Effector memory CD4-positive, alpha-beta T cell (primary cell): ENCODE results near the gene METAP1D.

ENCODE experiments used
- DNase-seq, 3 donors: peaks; one replicate each; pipeline ENCODE4 v3.0.0-alpha.2; 2020
- H3K27ac ChIP-seq: 2 replicates; pipeline ENCODE4 v1.7.0; 2013; ENCODE audit warnings: mild to moderate bottlenecking, low read length, moderate library complexity; ENCODE audit not compliant: insufficient read depth, poor library complexity, severe bottlenecking
- H3K27me3 ChIP-seq: replicated peaks from 2 replicates; pipeline ENCODE4 v1.7.0; 2013; ENCODE audit warnings: mild to moderate bottlenecking, low read length; ENCODE audit not compliant: insufficient read depth, control insufficient read depth, poor library complexity, severe bottlenecking
- H3K36me3 ChIP-seq: 2 replicates; pipeline ENCODE4 v1.7.0; 2013; ENCODE audit warnings: mild to moderate bottlenecking, low read length, moderate library complexity; ENCODE audit not compliant: control insufficient read depth, insufficient read depth
- H3K4me1 ChIP-seq: 2 replicates; pipeline ENCODE4 v1.7.0; 2013; ENCODE audit warnings: low read length, mild to moderate bottlenecking; ENCODE audit not compliant: control insufficient read depth, insufficient read depth, poor library complexity, severe bottlenecking
- H3K4me3 ChIP-seq: 2 replicates; pipeline ENCODE4 v1.7.0; 2013; ENCODE audit warnings: low read length, low read depth, mild to moderate bottlenecking; ENCODE audit not compliant: insufficient read depth, poor library complexity, severe bottlenecking
- H3K9me3 ChIP-seq: 2 replicates; pipeline ENCODE4 v1.7.0; 2013; ENCODE audit warnings: mild to moderate bottlenecking, low read length, moderate library complexity; ENCODE audit not compliant: control insufficient read depth

The METAP1D gene

DNA sequence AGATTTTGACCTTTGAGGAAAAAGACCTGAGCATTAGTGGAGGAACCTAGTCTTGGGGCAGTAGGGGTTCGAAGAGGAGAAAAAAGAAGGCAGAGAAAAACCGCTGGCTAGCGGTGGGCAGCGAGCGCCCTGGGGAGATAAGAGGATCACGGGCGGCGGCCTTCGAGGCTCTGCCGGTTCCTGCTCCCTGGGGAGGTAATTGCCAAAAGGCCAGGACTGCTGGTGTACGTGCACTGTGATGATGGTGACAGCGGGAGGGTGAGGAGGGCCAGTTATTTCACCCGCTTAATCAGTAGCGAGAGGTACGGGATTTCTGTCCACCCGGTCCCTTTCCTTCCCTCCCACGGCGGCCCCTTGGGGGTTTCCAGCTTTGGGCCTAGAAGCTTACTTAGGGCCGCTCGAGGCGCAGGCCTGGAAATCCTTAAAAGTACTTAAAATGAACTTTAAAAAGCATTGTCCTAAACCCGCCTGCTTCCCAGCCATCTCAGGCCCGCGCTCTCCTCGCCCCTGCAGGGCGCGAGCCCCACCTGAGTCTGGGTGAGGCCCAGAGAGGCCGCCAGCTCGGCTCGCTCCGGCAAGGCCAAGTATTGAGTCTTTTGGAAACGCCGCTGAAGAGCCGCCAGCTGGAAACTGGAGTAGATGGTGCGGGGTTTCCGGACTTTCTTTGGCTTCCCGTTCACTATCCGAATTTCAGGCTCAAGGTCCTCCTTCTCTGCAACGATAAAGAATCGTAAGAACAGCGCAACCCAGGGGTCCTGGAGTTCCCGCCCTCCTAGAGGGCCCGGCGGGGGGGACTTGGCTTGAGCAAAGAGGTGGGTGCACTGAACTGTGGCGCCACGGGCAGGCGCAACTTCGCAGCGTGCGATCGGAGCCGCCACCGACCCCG, 101.4 kb downstream of the METAP1D start:
- peak overlapping the region; percentile 48 for H3K4me3 ChIP-seq
- H3K27ac ChIP-seq: no peak overlapping the region
- H3K9me3 ChIP-seq: no peaks in the 10 kb centered on the region
- no peaks in the 10 kb centered on the region for H3K36me3 ChIP-seq
- peaks cover 97% of the 10 kb centered on the region for H3K27me3 ChIP-seq
- peaks cover 75% of the 10 kb centered on the region for H3K4me1 ChIP-seq
- DNase-seq: no peak

- Histone ChIP-seq H3K4me3 (peak overlapping the region; percentile 48), H3K9me3 (no peaks in the 10 kb centered on the region), H3K36me3 (no peaks in the 10 kb centered on the region), H3K27me3 (peaks cover 97% of the 10 kb centered on the region), H3K4me1 (peaks cover 73% of the 10 kb centered on the region), H3K27ac (no peak overlapping the region)
- no peak for DNase-seq
These were observed 102.2 kb downstream of the METAP1D start for GRCh38 chr2:172101821-172102390.

DNA sequence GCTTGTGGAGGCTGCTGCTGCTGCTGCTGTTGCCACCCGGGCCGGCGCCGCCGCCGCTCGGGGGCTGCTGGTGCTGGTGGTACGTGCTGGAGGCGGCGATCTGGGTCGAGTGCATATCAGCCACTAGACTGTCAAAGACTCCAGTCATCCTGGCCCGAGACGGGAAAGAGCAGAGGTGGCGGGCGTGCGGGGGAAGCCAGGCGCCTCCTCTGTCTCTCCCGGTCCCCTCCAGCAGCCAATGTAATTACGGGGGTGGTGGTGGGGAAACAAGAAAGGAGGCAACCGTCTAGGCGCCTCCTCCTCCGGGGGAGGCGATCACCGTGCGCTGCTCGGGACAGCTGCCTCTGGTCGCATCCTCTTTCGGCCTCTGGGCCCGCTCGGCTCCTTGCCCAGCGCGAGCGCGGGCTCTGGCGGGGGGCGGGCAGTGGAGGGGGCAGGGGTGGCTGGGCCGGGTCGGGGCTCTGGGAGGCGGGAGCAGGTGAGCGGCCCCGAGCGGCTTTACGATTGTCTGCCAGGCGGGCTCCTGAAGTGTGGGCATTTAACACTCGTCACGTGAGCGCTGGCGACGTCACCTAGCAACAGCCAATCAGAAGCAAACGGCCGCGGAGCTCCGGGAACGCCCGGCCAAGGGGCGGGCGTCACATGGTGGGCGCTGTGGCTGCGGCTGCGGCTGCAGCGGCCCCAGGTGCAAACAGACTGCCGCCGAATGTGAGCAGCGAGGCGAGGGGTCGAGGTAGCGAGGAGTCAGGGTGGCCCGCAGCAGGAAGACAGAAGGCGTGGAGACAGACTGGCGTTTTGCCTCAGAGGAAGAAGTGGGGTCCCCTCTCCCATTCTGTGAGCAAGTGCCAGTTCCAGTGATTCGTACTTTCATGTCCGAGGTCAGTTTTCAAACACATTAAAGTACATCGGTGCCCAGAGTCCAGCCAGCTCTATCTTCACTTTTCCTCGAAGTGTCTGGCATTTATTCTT, 102.9 kb downstream of the METAP1D start, which contains the start of gene DLX2:
Gene DLX2 (minus strand): TSS at position 510 of the 969 bp plus-strand sequence. CDS start 362 bp downstream, at position 148.
- Histone ChIP-seq H3K27me3 (peaks cover 96% of the 10 kb centered on the region), H3K36me3 (no peaks in the 10 kb centered on the region), H3K4me1 (peaks cover 68% of the 10 kb centered on the region), H3K4me3 (peak within 1 kb of the TSS; percentile 48), H3K27ac (no peak within 1 kb of the TSS), H3K9me3 (no peaks in the 10 kb centered on the region)
- DNase-seq: peak; percentile 45 to 60 (median 58)

- peaks cover 69% of the 10 kb centered on the region for H3K4me1 ChIP-seq
These were observed 103.9 kb downstream of the METAP1D start for GRCh38 chr2:172103471-172104272.

DNA sequence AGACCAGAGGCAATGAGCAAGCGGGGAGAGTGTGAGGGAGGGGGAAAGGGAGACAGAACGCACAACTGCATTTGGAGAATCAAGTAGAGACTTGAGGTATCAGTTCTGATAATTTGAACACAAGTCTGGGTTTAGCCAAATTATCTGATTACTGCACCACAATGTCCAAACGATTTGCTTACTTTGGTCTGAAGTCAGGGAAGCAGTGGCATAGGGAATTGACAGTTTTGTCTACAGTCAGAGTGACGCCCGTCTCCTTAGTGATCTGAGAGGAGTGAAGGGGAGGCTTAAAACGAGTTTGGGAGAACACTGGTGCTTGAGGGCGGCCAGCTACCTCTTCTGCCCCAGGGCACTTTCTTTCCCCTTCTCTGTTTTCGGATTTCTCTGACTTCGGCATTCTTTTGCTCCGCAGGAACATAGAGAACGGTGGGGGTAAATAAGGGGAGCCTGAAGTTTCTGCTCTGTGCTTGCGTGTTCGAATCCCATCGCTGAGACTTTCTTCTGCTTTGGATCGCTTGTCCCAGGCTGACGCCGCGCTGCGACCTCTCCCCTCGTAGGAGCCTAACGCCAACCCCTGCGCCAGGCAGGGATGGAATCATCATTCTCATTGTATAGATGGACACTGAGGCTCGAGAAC, 105.8 kb downstream of the METAP1D start:
- Histone ChIP-seq H3K27me3 (peaks cover 77% of the 10 kb centered on the region), H3K36me3 (no peaks in the 10 kb centered on the region), H3K4me1 (peaks cover 53% of the 10 kb centered on the region), H3K9me3 (no peaks in the 10 kb centered on the region), H3K4me3 (no peak overlapping the region), H3K27ac (no peak overlapping the region)
- no peak for DNase-seq

More at GRCh38 chr2:172103471-172104272, 103.9 kb downstream of the METAP1D start:
- no peak overlapping the region for H3K27ac ChIP-seq
- no peak overlapping the region for H3K4me3 ChIP-seq
- H3K9me3 ChIP-seq: no peaks in the 10 kb centered on the region
- DNase-seq: peak; percentile 36 to 56 (median 47)
- H3K36me3 ChIP-seq: no peaks in the 10 kb centered on the region
- H3K27me3 ChIP-seq: peaks cover 95% of the 10 kb centered on the region

- no peaks in the 10 kb centered on the region for H3K36me3 ChIP-seq
- H3K27me3 ChIP-seq: peaks cover 69% of the 10 kb centered on the region
- no peak overlapping the region for H3K27ac ChIP-seq
- no peak overlapping the region for H3K4me3 ChIP-seq
- DNase-seq: no peak
- H3K9me3 ChIP-seq: no peaks in the 10 kb centered on the region
- peaks cover 45% of the 10 kb centered on the region for H3K4me1 ChIP-seq
These were observed 106.6 kb downstream of the METAP1D start for GRCh38 chr2:172106108-172106961.

DNA sequence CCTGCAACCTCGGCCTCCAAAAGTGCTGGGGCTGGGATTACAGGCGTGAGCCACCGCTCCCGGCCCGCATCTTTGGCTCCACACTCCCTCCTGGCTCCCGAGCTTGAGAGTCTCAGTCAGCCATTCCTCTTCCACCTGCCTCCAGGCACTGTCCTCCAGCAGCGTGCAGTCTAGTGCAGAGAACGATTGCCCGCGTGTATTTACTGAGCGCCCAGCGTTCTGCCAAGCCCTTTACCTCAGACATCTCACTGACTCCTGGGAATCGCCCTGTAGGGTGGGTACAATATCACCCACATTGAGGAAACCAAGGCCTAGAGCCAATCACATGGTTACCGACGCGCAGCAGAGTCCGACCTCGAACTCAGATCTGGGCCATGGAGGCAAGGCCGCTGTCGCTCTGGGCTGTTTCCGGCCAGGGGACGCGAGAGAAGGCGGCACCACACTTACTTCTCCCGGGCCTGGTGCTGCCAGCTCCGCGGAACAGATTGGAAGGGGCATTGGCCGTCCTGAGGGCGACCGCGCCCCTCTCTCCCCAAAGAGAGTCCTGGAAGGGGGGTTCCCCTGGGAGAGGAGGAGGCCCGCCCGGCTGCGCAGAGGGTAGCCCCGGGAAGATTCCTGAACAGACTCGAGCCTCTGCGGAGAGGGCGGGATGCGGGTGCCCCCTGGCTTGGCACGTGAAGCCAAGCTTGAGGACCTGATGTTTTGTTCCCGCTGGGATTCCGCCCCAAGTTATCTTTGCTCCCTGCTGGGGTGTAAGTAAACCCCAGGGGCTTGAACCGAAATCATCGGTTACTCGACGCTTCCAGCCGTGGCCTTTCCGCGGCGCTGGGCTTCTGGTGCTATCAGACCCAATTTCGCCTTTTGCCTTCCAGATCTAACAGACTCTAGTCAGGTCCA, 108.2 kb downstream of the METAP1D start:
- H3K27me3 ChIP-seq: peaks cover 54% of the 10 kb centered on the region
- H3K4me1 ChIP-seq: peaks cover 29% of the 10 kb centered on the region
- no peak for DNase-seq

GRCh38 chr2:172108587-172108930, 108.8 kb downstream of the METAP1D start:
- Histone ChIP-seq H3K9me3 (no peaks in the 10 kb centered on the region), H3K36me3 (no peaks in the 10 kb centered on the region), H3K27ac (no peak overlapping the region), H3K4me3 (no peak overlapping the region), H3K4me1 (peaks cover 23% of the 10 kb centered on the region), H3K27me3 (peaks cover 48% of the 10 kb centered on the region)
- DNase-seq: no peak

More for the DNA sequence above, 108.2 kb downstream of the METAP1D start:
- no peak overlapping the region for H3K27ac ChIP-seq
- H3K9me3 ChIP-seq: no peaks in the 10 kb centered on the region
- H3K36me3 ChIP-seq: no peaks in the 10 kb centered on the region
- no peak overlapping the region for H3K4me3 ChIP-seq
